ENCODE measurements around the gene CNTN4. TPM values are rescaled to one million over a fixed set of nuclear protein-coding genes. Genes with fewer than 3 reads are reported as not detected.

Gene CNTN4
- total RNA-seq, 3 donors from 2014 or later (not counting 1 experiment from before 2014, with no cell fraction given): not detected

- no peaks in the 10 kb centered on the region for H3K36me3 ChIP-seq (ENCODE audit: control insufficient read depth, insufficient read depth, low read length)
- no peaks in the 10 kb centered on the region for H3K4me1 Mint-ChIP-seq
- no peaks in the 10 kb centered on the region for H3K9me3 ChIP-seq (ENCODE audit: control insufficient read depth, insufficient read depth, low read length)
- no peak for TF ChIP-seq CTCF (IDR thresholded peaks at IDR 0.05)
- H3K4me3 ChIP-seq (ENCODE audit: low read length): no peak overlapping the region
- intact Hi-C loops (cut with micrococcal nuclease): no loop called here
- H3K36me3 Mint-ChIP-seq: no peaks in the 10 kb centered on the region
- H3K27ac ChIP-seq (ENCODE audit: low read length): no peak overlapping the region
- H3K9me3 Mint-ChIP-seq: no peaks in the 10 kb centered on the region
- H3K4me3 Mint-ChIP-seq: no peak overlapping the region
- no peaks in the 10 kb centered on the region for H3K4me1 ChIP-seq (ENCODE audit: control insufficient read depth, insufficient read depth, low read length)
- H3K27me3 ChIP-seq (ENCODE audit: control insufficient read depth, insufficient read depth, low read length): no peaks in the 10 kb centered on the region
- DNase-seq (no peak), ATAC-seq (no peak)
- peaks cover 0 to 5% of the 10 kb centered on the region in 2 donors for H3K27me3 Mint-ChIP-seq (ENCODE audit: low read depth in 2 of 2)
- no peak overlapping the region for H3K27ac Mint-ChIP-seq
Observed at GRCh38 chr3:2771193-2771592, 672.5 kb downstream of the CNTN4 start.

- H3K27me3 Mint-ChIP-seq (ENCODE audit: low read depth in 2 of 2): no peaks in the 10 kb centered on the region
- H3K27ac ChIP-seq (ENCODE audit: low read length): no peak overlapping the region
- H3K9me3 ChIP-seq (ENCODE audit: control insufficient read depth, insufficient read depth, low read length): no peaks in the 10 kb centered on the region
- no peaks in the 10 kb centered on the region for H3K4me1 ChIP-seq (ENCODE audit: control insufficient read depth, insufficient read depth, low read length)
- no peak overlapping the region for H3K27ac Mint-ChIP-seq
- WGBS (ENCODE audit: insufficient coverage): 82% methylated on average over 5 of the region's 5 CpGs
- no peaks in the 10 kb centered on the region for H3K4me1 Mint-ChIP-seq
- H3K4me3 Mint-ChIP-seq: no peak overlapping the region
- no peak for TF ChIP-seq CTCF (IDR thresholded peaks at IDR 0.05)
- no peak for ATAC-seq
- no peaks in the 10 kb centered on the region for H3K27me3 ChIP-seq (ENCODE audit: control insufficient read depth, insufficient read depth, low read length)
- H3K4me3 ChIP-seq (ENCODE audit: low read length): no peak overlapping the region
- no peaks in the 10 kb centered on the region for H3K36me3 ChIP-seq (ENCODE audit: control insufficient read depth, insufficient read depth, low read length)
- H3K9me3 Mint-ChIP-seq: no peaks in the 10 kb centered on the region
- no peaks in the 10 kb centered on the region for H3K36me3 Mint-ChIP-seq
- DNase-seq: no peak
- intact Hi-C loops (cut with micrococcal nuclease): no loop called here
Observed at GRCh38 chr3:2771741-2772140, 673.1 kb downstream of the CNTN4 start.

DNA sequence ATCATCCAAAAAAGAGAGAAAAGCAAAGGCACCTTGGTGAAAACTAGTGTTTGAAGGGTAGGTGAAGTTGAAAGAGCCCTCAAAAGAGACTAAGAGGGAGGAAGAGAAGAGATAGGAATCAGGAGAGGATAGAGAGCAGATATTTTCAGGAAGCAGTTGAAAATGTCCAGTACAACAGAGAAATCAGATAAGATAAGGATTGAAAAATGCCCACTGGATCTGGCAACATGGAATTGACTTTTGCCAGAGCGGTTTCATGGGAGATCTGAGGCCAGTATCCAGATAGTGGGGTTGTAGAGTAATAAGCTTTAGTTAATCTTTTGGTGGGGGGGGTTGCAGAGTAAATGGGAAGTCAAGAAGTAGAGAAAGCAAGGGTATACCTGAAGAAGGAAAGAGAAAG is 674.1 kb downstream of the CNTN4 start:
- H3K27ac Mint-ChIP-seq: no peak overlapping the region
- Histone ChIP-seq H3K27ac (ENCODE audit: low read length) (no peak overlapping the region), H3K9me3 (ENCODE audit: control insufficient read depth, insufficient read depth, low read length) (no peaks in the 10 kb centered on the region), H3K36me3 (ENCODE audit: control insufficient read depth, insufficient read depth, low read length) (no peaks in the 10 kb centered on the region), H3K4me3 (ENCODE audit: low read length) (no peak overlapping the region), H3K27me3 (ENCODE audit: control insufficient read depth, insufficient read depth, low read length) (no peaks in the 10 kb centered on the region), H3K4me1 (ENCODE audit: control insufficient read depth, insufficient read depth, low read length) (no peaks in the 10 kb centered on the region)
- WGBS (ENCODE audit: insufficient coverage): 74% methylated on average over 1 of the region's 1 CpG
- no peaks in the 10 kb centered on the region for H3K36me3 Mint-ChIP-seq
- H3K4me1 Mint-ChIP-seq: no peaks in the 10 kb centered on the region
- ATAC-seq (no peak), DNase-seq (no peak)
- no peak overlapping the region for H3K4me3 Mint-ChIP-seq
- intact Hi-C loops (cut with micrococcal nuclease): no loop called here
- H3K9me3 Mint-ChIP-seq: no peaks in the 10 kb centered on the region
- no peaks in the 10 kb centered on the region for H3K27me3 Mint-ChIP-seq (ENCODE audit: low read depth in 2 of 2)
- no peak for TF ChIP-seq CTCF (IDR thresholded peaks at IDR 0.05)

GRCh38 chr3:2774481-2775249 is 676.0 kb downstream of the CNTN4 start:
- H3K36me3 ChIP-seq (ENCODE audit: control insufficient read depth, insufficient read depth, low read length): no peaks in the 10 kb centered on the region
- Mint-ChIP-seq H3K27me3 (ENCODE audit: low read depth in 2 of 2) (no peaks in the 10 kb centered on the region), H3K4me1 (no peaks in the 10 kb centered on the region), H3K27ac (no peak overlapping the region), H3K9me3 (no peaks in the 10 kb centered on the region), H3K4me3 (no peak overlapping the region), H3K36me3 (no peaks in the 10 kb centered on the region)
- no peak for DNase-seq
- H3K9me3 ChIP-seq (ENCODE audit: control insufficient read depth, insufficient read depth, low read length): no peaks in the 10 kb centered on the region
- H3K4me3 ChIP-seq (ENCODE audit: low read length): no peak overlapping the region
- intact Hi-C loops (cut with micrococcal nuclease): no loop called here
- ATAC-seq: no peak
- no peak for TF ChIP-seq CTCF (IDR thresholded peaks at IDR 0.05)
- H3K4me1 ChIP-seq (ENCODE audit: control insufficient read depth, insufficient read depth, low read length): no peaks in the 10 kb centered on the region
- H3K27ac ChIP-seq (ENCODE audit: low read length): no peak overlapping the region
- 84% methylated on average over 5 of the region's 5 CpGs for WGBS (ENCODE audit: insufficient coverage)
- H3K27me3 ChIP-seq (ENCODE audit: control insufficient read depth, insufficient read depth, low read length): no peaks in the 10 kb centered on the region
